ENCODE results near the gene GJB1. TPM values are rescaled to one million over a fixed set of nuclear protein-coding genes. Genes with fewer than 3 reads are reported as not detected.
A peak's percentile ranks its signal among the peaks of the same experiment; 100 is the strongest.

The GJB1 gene
- total RNA-seq, 1 experiment from 2014 or later = not detected

DNA sequence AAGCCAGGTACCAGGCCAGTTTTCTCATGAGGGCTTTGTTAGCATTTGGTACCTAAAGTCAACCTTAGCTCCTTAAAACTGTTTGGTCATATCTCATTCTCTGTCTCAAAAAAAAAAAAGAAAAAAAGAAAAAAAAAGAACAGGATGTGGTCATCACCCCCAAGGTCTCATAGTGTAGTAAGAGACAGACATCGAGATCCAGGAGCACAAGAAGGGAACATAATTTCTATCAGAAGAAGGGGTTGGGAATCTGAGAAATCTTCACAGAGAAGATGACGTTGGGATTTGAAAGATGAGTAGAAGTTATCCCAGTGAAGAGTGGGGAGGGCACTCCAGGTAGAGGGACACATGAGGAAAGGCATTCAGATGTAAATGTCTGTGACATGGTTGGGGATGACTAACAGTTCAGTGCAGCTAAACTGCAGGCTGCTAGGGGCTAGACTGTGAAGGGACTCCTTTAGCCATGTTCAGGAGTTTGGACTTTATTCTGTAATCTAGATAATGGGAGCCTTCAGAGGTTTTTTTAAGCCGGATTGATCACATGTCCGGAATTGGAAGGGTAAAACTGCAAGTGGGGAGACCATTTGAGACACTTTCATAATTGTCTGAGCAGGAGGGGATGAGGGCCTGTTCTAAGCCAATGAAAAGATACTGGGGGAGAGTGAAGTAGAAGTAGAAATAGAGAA is 26.9 kb upstream of the GJB1 start:
- Histone ChIP-seq H3K4me1 (replicated peaks) (no peaks in the 10 kb centered on the region), H3K27ac (no peak overlapping the region), H3K27me3 (replicated peaks) (no peaks in the 10 kb centered on the region), H3K9me3 (replicated peaks) (no peaks in the 10 kb centered on the region), H3K4me3 (no peak overlapping the region), H3K36me3 (no peaks in the 10 kb centered on the region)
- DNase-seq (ENCODE audit: low read depth in 1 of 2, low spot score in 2 of 2) = no peak

DNA sequence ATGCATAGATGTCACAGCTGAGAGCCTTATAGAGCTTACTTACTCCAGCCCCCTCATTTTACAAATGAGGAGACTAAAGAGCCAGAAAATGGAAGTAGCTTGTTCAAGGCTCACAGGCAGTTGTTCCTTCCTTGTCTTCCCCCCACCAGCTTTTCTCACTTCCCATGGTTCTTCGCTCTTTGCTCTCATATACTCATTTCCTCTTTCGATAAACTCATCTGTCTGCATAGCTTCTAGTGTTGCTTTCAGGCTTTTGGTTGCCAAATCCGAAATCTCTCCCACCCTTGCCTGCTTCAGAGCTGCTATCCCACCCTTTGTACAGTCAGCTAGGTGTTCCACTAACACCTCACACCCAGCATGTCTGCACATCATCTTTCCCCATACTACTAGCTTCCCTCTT is 25.0 kb upstream of the GJB1 start:
- no peaks in the 10 kb centered on the region for H3K27me3 ChIP-seq (replicated peaks)
- no peak for DNase-seq (ENCODE audit: low read depth in 1 of 2, low spot score in 2 of 2)
- no peak overlapping the region for H3K27ac ChIP-seq
- H3K9me3 ChIP-seq (replicated peaks) = no peaks in the 10 kb centered on the region
- no peaks in the 10 kb centered on the region for H3K4me1 ChIP-seq (replicated peaks)
- H3K36me3 ChIP-seq = no peaks in the 10 kb centered on the region
- no peak overlapping the region for H3K4me3 ChIP-seq

DNA sequence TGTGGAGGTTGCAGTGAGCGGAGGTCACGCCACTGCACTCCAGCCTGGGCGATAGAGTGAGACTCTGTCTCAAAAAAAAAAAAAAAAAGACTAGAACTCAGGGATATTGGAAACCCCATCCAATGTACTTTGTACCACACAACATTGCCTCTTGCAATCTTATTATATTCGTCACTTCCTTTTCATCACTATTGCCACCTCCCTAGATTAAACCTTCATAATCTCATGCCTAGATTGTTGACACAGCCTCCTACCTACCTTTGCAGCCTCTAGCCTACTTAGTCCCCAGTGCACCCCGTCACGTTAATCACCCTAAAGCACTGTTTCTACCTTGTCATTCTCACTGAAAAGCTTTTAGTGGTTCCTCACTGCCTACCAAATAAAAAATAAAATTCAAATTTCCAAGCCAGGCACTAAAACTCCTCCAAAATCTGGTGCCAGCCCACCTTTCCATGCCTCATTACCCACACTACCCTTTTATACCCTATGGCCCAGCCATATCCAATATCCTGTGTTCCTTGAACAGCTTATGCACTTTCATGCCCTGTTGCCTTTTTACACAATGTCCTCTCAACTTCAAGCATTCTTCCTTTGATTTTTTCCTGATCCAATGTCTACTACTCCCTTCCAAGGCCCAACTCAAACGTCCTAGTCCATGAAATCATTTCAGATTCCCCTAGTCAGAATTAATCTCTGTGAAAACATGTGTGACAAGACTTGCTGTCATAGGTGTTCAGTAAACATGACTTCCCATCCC is 23.6 kb upstream of the GJB1 start:
- Histone ChIP-seq H3K27me3 (replicated peaks) (no peaks in the 10 kb centered on the region), H3K4me1 (replicated peaks) (no peaks in the 10 kb centered on the region), H3K36me3 (no peaks in the 10 kb centered on the region), H3K4me3 (no peak overlapping the region), H3K27ac (no peak overlapping the region), H3K9me3 (replicated peaks) (no peaks in the 10 kb centered on the region)
- no peak for DNase-seq (ENCODE audit: low read depth in 1 of 2, low spot score in 2 of 2)

DNA sequence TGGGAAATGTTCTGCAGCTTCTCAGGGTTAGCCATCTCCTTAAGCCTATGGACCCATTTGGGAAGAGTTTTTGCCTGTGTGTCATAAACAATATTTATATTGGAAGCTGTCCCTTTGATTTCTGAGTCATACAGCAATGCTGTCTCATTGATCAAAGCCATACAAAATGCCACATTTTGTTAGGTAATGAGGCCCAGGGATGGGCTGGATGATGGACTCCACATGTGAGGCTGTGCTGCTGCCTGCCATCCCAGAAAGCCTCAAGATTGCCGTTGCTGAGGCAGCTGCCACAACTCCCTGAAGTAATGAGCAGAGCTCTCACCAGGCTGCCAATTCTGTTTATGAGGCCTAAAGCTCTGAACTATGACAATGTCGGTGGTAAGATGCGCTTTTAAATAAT is 12.2 kb upstream of the GJB1 start:
- no peak overlapping the region for H3K27ac ChIP-seq
- no peaks in the 10 kb centered on the region for H3K4me1 ChIP-seq (replicated peaks)
- H3K4me3 ChIP-seq = no peak overlapping the region
- no peaks in the 10 kb centered on the region for H3K27me3 ChIP-seq (replicated peaks)
- H3K9me3 ChIP-seq (replicated peaks) = no peaks in the 10 kb centered on the region
- no peaks in the 10 kb centered on the region for H3K36me3 ChIP-seq
- DNase-seq (ENCODE audit: low read depth in 1 of 2, low spot score in 2 of 2) = no peak

GRCh38 chrX:71212536-71212935 is 10.5 kb upstream of the GJB1 start:
- Histone ChIP-seq H3K4me1 (replicated peaks) (no peaks in the 10 kb centered on the region), H3K9me3 (replicated peaks) (no peaks in the 10 kb centered on the region), H3K27me3 (replicated peaks) (no peaks in the 10 kb centered on the region), H3K36me3 (no peaks in the 10 kb centered on the region), H3K27ac (no peak overlapping the region), H3K4me3 (no peak overlapping the region)
- DNase-seq (ENCODE audit: low read depth in 1 of 2, low spot score in 2 of 2) = no peak

DNA sequence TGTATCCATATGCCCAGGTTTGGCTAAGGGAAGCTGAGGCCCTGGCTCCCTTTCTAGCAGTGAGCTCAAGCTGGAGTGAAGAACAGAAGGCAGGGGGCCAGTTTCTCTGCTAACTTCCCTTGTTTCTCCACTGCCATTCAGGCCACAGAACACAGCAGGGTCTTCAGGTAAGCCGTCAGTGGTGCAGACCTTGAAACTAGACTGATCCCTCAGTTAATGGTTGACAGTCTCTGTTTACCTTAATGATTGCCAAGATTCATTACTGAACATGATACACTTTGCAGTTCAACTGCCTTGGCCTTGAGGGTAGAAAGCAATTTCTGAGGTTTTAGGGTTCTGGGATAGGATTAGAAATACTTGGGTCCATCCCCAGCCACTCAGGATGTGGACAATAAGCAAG is 8.9 kb upstream of the GJB1 start:
- Histone ChIP-seq H3K36me3 (no peaks in the 10 kb centered on the region), H3K4me1 (replicated peaks) (no peaks in the 10 kb centered on the region), H3K4me3 (no peak overlapping the region), H3K27me3 (replicated peaks) (no peaks in the 10 kb centered on the region), H3K27ac (no peak overlapping the region), H3K9me3 (replicated peaks) (no peaks in the 10 kb centered on the region)
- DNase-seq (ENCODE audit: low read depth in 1 of 2, low spot score in 2 of 2) = peak in 1 of 2 experiments; percentile 1

- H3K27me3 ChIP-seq (replicated peaks) = no peaks in the 10 kb centered on the region
- H3K36me3 ChIP-seq = no peaks in the 10 kb centered on the region
- DNase-seq (ENCODE audit: low read depth in 1 of 2, low spot score in 2 of 2) = peak in 1 of 2 experiments; percentile 11
- H3K4me1 ChIP-seq (replicated peaks) = no peaks in the 10 kb centered on the region
- no peak overlapping the region for H3K4me3 ChIP-seq
- H3K9me3 ChIP-seq (replicated peaks) = no peaks in the 10 kb centered on the region
- H3K27ac ChIP-seq = no peak overlapping the region
Observed at GRCh38 chrX:71214604-71215337, 8.3 kb upstream of the GJB1 start.

DNA sequence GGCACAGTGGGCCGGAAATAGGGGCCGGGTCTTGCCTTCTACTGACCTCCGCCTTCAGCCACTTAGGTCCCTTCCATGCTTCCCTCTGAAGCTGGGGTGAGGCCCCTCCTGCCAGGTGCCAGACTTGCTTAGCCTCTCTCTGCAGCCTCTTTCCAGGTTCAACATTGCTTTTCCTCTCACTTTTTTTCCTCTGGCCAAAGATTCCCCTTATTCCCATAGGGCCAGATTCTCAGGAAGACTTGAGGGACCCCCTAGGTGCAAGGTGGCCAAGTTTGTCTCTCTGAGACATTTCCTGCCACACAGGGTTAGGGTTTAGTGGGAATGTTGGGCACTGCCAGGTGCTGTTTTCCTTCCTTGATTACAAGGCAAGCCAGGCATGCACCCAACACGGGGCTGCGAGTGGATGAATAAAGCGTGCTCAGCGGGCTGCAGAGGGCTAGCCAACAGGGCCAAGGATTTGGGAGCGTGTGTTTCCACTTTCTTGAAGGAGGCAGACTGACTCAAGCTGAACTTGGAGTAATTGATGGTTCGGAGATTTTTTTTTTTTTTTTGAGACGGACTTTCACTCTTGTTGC is 7.6 kb upstream of the GJB1 start:
- no peaks in the 10 kb centered on the region for H3K27me3 ChIP-seq (replicated peaks)
- no peak overlapping the region for H3K4me3 ChIP-seq
- H3K27ac ChIP-seq = no peak overlapping the region
- H3K4me1 ChIP-seq (replicated peaks) = no peaks in the 10 kb centered on the region
- no peaks in the 10 kb centered on the region for H3K36me3 ChIP-seq
- DNase-seq (ENCODE audit: low read depth in 1 of 2, low spot score in 2 of 2) = peak in 1 of 2 experiments; percentile 10
- no peaks in the 10 kb centered on the region for H3K9me3 ChIP-seq (replicated peaks)

GRCh38 chrX:71216485-71216884 is 6.5 kb upstream of the GJB1 start:
- Histone ChIP-seq H3K4me1 (replicated peaks) (no peaks in the 10 kb centered on the region), H3K9me3 (replicated peaks) (no peaks in the 10 kb centered on the region), H3K36me3 (no peaks in the 10 kb centered on the region), H3K4me3 (no peak overlapping the region), H3K27ac (no peak overlapping the region), H3K27me3 (replicated peaks) (no peaks in the 10 kb centered on the region)
- DNase-seq (ENCODE audit: low read depth in 1 of 2, low spot score in 2 of 2) = no peak

DNA sequence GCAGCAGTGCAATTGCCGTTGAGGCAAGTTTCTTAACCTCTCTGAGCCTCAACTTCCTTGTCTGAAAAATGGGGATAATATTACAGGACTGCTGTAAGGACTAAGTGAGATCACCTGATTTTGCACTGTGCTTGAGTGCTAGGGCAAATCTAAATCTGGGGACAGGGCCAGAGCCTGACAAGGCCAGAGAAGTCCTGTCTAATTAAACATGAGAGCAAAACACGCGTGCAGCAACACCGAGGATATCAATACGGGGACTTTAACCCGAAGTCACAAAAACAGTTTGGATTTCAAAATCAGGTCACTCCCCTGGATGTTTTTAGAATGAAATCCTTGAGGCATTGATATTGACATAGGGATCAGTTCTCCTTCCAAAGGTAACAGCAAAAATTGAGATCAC is 5.7 kb upstream of the GJB1 start:
- H3K4me1 ChIP-seq (replicated peaks) = no peaks in the 10 kb centered on the region
- H3K4me3 ChIP-seq = no peak overlapping the region
- H3K36me3 ChIP-seq = no peaks in the 10 kb centered on the region
- H3K9me3 ChIP-seq (replicated peaks) = no peaks in the 10 kb centered on the region
- no peak for DNase-seq (ENCODE audit: low read depth in 1 of 2, low spot score in 2 of 2)
- no peaks in the 10 kb centered on the region for H3K27me3 ChIP-seq (replicated peaks)
- no peak overlapping the region for H3K27ac ChIP-seq

GRCh38 chrX:71221145-71221544 is 1.9 kb upstream of the GJB1 start:
- H3K36me3 ChIP-seq = no peaks in the 10 kb centered on the region
- H3K9me3 ChIP-seq (replicated peaks) = no peaks in the 10 kb centered on the region
- peak in 1 of 2 experiments; percentile 3 for DNase-seq (ENCODE audit: low read depth in 1 of 2, low spot score in 2 of 2)
- no peak overlapping the region for H3K27ac ChIP-seq
- H3K27me3 ChIP-seq (replicated peaks) = no peaks in the 10 kb centered on the region
- no peak overlapping the region for H3K4me3 ChIP-seq
- no peaks in the 10 kb centered on the region for H3K4me1 ChIP-seq (replicated peaks)

DNA sequence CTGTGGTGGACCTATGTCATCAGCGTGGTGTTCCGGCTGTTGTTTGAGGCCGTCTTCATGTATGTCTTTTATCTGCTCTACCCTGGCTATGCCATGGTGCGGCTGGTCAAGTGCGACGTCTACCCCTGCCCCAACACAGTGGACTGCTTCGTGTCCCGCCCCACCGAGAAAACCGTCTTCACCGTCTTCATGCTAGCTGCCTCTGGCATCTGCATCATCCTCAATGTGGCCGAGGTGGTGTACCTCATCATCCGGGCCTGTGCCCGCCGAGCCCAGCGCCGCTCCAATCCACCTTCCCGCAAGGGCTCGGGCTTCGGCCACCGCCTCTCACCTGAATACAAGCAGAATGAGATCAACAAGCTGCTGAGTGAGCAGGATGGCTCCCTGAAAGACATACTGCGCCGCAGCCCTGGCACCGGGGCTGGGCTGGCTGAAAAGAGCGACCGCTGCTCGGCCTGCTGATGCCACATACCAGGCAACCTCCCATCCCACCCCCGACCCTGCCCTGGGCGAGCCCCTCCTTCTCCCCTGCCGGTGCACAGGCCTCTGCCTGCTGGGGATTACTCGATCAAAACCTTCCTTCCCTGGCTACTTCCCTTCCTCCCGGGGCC is 1.2 kb downstream of the GJB1 start:
- Histone ChIP-seq H3K27ac (no peak overlapping the region), H3K4me1 (replicated peaks) (no peaks in the 10 kb centered on the region), H3K27me3 (replicated peaks) (no peaks in the 10 kb centered on the region), H3K4me3 (no peak overlapping the region), H3K9me3 (replicated peaks) (no peaks in the 10 kb centered on the region), H3K36me3 (no peaks in the 10 kb centered on the region)
- no peak for DNase-seq (ENCODE audit: low read depth in 1 of 2, low spot score in 2 of 2)

- Histone ChIP-seq H3K27ac (no peak overlapping the region), H3K9me3 (replicated peaks) (no peaks in the 10 kb centered on the region), H3K27me3 (replicated peaks) (no peaks in the 10 kb centered on the region), H3K4me1 (replicated peaks) (no peaks in the 10 kb centered on the region), H3K4me3 (no peak overlapping the region), H3K36me3 (no peaks in the 10 kb centered on the region)
- DNase-seq (ENCODE audit: low read depth in 1 of 2, low spot score in 2 of 2) = no peak
Observed at GRCh38 chrX:71225009-71225408, 2.0 kb downstream of the GJB1 start.

Measured in SJSA1 (cell line).